Stimulated activated CD4-positive, alpha-beta T cell treated with anti-CD3 and anti-CD28 coated beads, TNF-alpha, amount 100 ng/mL, for 24 hours (primary cell): ENCODE data around the gene LILRB3.
A peak's percentile ranks its signal among the peaks of the same experiment; 100 is the strongest.
"Not testable (repeated sequence)": the region's sequence is repeated elsewhere in the genome, so short reads cannot be mapped to it uniquely, and the experiment has no call there.

Source experiments
- DNase-seq, 3 experiments: peaks; one replicate each; pipeline ENCODE4 v3.0.0-alpha.2; 2020; ENCODE audit warnings: low read depth in 3 of 3

Gene LILRB3

GRCh38 chr19:54190503-54191010 lies 32.2 kb downstream of the LILRB3 start:
- DNase-seq = peak; percentile 99 to 100 (median 100)

GRCh38 chr19:54189735-54190502 lies 32.9 kb downstream of the LILRB3 start:
- DNase-seq = peak; percentile 100

- no peak for DNase-seq
Measured at GRCh38 chr19:54189145-54189734, 33.6 kb downstream of the LILRB3 start, which contains the start of gene MBOAT7. MBOAT7 (minus strand) TSS chr19:54189580; CDS start chr19:54188508, 1,072 bp downstream.

- DNase-seq = peak in 2 of 3 experiments; percentile 40 to 57
Measured at GRCh38 chr19:54188215-54188871, 34.5 kb downstream of the LILRB3 start.

GRCh38 chr19:54186934-54187381 lies 35.8 kb downstream of the LILRB3 start:
- no peak for DNase-seq

- DNase-seq = no peak
Measured at GRCh38 chr19:54186351-54186750, 36.5 kb downstream of the LILRB3 start.

- DNase-seq = no peak
Measured at GRCh38 chr19:54183431-54183830, 39.4 kb downstream of the LILRB3 start.

- DNase-seq = not testable (repeated sequence)
Measured at GRCh38 chr19:54181894-54182293, 40.9 kb downstream of the LILRB3 start.

GRCh38 chr19:54180691-54181091 lies 42.1 kb downstream of the LILRB3 start:
- DNase-seq = no peak

GRCh38 chr19:54179921-54180461 lies 42.8 kb downstream of the LILRB3 start:
- no peak for DNase-seq

- DNase-seq = no peak
Measured at GRCh38 chr19:54179262-54179852, 43.5 kb downstream of the LILRB3 start.

GRCh38 chr19:54178581-54179261 lies 44.1 kb downstream of the LILRB3 start:
- no peak for DNase-seq

GRCh38 chr19:54173951-54174834 lies 48.6 kb downstream of the LILRB3 start:
- no peak for DNase-seq

- no peak for DNase-seq
Measured at GRCh38 chr19:54173359-54173699, 49.5 kb downstream of the LILRB3 start.

GRCh38 chr19:54172471-54173358 lies 50.1 kb downstream of the LILRB3 start, which contains the start of gene TMC4:
TMC4 (minus strand) TSS chr19:54173160; CDS start chr19:54173117, 43 bp downstream.
- DNase-seq = no peak

- not testable (repeated sequence) for DNase-seq
Measured at GRCh38 chr19:54171736-54172431, 50.9 kb downstream of the LILRB3 start.

- DNase-seq = no peak
Measured at GRCh38 chr19:54169149-54169740, 53.6 kb downstream of the LILRB3 start.
